ENCODE data around the gene AACS.
"Not testable (repeated sequence)": the region's sequence is repeated elsewhere in the genome, so short reads cannot be mapped to it uniquely, and the experiment has no call there.

Gene AACS

DNA sequence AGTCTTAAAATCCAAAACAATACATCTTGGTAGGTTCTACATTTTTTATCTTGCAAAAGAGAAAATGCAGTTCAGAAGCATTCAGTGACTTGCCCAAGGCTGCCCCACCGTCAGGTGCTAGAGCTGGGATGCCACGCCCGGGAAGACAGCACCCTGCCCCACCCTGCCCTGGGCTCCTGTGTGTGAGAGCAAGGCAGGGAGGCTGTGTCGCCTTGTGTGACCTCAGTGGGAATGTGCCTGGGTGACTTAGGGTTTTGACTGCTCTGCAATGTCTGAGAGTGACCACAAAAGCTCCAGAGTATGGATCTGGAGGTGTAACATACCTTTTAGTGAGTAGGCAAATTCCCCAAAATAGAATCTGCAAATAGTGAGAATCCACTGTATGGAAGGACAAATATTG is 60.0 kb downstream of the AACS start:
- no peak for DNase-seq (ENCODE audit: low spot score)

DNA sequence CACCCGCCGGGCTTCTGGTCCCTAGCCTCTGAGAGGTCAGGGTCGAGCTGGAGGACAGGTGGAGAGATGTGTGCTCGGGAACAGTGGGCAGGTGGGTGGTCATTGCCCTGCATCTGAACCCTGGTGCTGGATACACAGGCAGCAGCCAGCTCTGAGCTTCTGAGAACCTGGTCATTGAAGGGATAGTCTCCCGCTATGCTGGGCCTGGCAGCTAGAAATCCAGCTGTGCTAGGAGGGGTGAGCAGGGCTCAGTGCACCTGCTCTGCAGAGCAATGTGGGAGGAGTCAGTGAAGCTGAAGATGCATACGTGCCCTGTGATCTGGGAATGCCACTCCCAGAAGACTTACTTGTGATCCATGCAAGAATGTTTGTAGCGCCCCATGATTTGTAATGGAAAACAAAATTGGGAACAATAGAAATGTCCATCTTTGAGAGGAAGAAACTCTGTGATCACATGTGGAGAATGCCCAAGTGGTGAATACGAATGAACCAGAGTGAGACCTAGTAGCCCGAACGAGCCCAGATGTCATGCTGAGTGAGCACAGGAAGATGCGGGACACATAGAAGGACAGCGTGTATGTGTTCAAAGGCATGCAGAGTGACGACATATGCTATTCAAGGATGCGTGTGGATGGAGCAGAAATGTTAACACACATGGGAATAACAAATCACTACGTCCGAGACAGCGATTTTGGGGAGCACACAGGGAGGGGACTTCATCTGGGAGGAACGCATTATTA is 63.4 kb downstream of the AACS start:
- no peak for DNase-seq (ENCODE audit: low spot score)

DNA sequence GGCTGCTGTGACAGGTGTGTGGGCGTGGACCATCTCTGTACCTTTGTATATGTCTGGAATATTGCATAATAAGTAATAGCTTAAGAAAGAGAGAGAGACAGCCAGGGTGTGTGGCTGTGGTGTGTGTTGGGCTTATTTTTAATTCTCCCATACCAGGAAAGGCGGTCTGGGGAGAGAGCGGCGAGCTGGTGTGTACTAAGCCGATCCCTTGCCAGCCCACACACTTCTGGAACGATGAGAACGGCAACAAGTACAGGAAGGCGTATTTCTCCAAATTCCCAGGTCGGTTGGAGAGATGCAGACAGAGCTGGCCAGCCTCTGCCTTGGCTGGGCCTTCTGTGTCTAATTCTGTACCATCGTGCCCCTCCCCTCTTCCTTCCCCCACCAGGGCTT is 63.9 kb downstream of the AACS start:
- DNase-seq (ENCODE audit: low spot score): no peak

DNA sequence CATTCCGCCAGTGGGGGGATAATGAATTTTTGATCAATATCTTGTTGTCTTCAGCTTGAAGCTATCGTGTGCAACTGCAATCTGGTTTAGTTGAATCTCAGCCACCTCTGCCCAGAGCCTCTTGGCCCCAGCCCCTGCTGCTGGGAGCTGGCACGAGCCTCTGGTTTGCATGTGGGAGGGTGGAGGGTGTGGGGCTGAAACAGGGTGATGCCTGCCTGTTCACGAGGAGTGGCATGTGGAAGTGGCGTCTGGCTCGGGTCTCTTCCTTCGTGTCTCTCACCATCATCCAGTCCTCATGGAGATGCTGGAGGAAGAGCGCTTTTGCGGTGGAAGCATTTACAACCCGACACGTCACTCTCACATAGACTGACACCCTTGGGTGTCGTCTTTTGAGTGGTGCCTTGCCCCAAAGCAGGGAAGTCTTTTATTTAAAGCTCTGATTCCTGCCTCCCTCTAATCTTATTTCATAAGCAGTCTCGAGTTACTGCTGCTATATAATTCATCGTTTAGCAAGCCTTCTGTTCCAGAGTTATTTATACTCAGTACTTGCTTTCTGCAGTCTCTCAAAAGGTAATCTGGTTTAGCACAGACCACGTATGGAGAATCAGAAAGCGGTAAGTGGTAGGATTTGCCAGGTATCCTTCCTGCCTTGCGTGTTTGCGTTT is 64.5 kb downstream of the AACS start:
- no peak for DNase-seq (ENCODE audit: low spot score)

- no peak for DNase-seq (ENCODE audit: low spot score)
These were observed 66.7 kb downstream of the AACS start for GRCh38 chr12:125131958-125132357.

DNA sequence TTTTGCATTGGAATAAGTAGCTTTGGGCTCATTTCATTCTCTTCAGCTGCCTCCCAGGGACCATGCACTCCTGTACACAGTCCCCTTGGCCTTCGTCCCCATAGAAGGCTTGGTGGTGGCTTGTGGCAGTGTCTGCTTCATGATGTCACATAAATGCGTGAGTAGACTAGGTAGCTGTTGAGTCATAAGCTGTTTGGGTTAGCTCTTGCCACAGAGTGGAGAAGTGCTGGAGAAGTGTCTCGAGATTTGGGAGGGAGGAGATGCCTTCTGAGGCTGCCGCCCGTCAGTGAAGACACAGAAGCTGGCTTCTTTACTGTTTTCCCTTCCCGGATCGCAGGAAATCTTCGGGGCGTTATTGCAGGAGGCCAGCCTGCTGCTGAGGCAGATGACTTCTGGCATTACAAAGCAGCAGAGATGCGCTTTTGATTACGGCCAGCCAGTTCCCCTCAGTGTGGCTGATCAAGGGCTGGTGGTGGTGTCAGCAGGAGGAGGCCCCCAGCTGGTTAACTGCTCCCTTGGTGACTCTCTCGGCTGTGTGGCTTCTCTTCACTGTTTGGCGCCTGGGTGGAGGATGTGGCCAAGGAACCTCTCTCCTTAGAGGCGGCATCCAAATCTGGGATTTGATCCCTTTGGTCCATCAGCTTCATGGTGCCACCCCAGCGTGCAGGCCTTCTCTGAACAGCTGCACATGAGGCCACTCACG is 67.6 kb downstream of the AACS start:
- DNase-seq (ENCODE audit: low spot score): no peak

DNA sequence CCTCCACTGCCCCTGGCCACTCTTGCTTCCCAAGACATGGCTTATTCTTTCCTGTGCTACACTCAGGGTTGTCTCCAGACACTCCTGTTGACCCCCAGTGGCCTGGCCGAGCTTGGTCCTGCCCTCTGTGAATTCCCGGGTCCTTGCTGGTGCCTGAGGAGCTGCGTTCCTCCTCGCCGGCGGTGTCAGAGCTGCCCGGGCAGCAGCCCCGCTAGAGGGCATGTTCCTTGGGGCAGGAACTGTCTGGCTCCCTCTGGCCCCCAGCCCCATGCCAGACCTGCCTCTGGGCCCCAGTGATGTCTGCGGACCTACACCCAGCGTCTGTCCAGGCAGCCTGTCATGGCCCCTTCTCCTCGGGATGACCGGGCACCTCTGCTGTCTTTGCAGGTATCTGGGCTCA is 68.4 kb downstream of the AACS start:
- no peak for DNase-seq (ENCODE audit: low spot score)

GRCh38 chr12:125134576-125134975 is 69.3 kb downstream of the AACS start:
- no peak for DNase-seq (ENCODE audit: low spot score)

GRCh38 chr12:125135906-125136305 is 70.7 kb downstream of the AACS start:
- no peak for DNase-seq (ENCODE audit: low spot score)

- no peak for DNase-seq (ENCODE audit: low spot score)
These were observed 71.5 kb downstream of the AACS start for GRCh38 chr12:125136702-125137101.

- DNase-seq (ENCODE audit: low spot score): no peak
These were observed 72.6 kb downstream of the AACS start for GRCh38 chr12:125137766-125138344.

GRCh38 chr12:125140279-125141209 is 75.3 kb downstream of the AACS start:
- DNase-seq (ENCODE audit: low spot score): no peak

DNA sequence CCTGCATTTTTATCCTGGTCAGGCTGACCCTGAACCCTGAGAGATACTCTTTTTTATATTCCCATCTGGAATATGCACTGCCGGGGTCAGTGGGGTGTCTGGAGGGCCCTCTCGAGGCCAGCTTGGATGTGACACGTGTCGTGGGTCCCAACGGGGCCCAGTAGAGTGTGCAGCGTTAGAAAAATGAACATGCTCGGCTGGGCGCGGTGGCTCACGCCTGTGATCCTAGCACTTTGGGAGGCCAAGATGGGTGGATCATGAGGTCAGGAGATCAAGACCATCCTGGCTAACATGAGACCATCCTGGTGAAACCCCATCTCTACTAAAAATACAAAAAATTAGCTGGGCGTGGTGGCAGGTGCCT is 76.0 kb downstream of the AACS start:
- not testable (repeated sequence) for DNase-seq (ENCODE audit: low spot score)

- no peak for DNase-seq (ENCODE audit: low spot score)
These were observed 77.4 kb downstream of the AACS start for GRCh38 chr12:125142601-125143000.

DNA sequence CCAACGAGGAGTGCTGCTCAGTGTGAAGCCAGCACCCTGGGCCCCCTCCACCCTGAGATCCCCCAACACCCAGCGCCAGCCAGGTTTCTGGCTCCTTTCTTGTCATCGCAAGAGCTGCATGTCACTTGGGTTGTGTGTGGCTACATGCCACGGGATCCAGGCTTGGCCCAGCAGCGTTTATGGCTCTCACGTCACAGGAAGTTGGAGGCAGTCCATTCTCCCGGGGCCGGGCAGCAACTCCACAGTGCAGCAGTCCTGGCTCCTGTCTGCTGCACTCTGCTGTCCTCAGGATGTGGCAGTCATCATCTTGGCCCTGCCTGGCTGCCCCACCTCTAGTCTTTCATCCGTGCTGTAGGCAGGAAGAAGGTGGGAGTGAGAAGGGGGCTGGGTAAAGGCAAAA is 78.3 kb downstream of the AACS start:
- no peak for DNase-seq (ENCODE audit: low spot score)

GRCh38 chr12:125145196-125145595 is 80.0 kb downstream of the AACS start:
- DNase-seq (ENCODE audit: low spot score): no peak

GRCh38 chr12:125148316-125148715 is 83.1 kb downstream of the AACS start:
- DNase-seq (ENCODE audit: low spot score): no peak

- no peak for DNase-seq (ENCODE audit: low spot score)
These were observed 84.2 kb downstream of the AACS start for GRCh38 chr12:125149160-125150108.

DNA sequence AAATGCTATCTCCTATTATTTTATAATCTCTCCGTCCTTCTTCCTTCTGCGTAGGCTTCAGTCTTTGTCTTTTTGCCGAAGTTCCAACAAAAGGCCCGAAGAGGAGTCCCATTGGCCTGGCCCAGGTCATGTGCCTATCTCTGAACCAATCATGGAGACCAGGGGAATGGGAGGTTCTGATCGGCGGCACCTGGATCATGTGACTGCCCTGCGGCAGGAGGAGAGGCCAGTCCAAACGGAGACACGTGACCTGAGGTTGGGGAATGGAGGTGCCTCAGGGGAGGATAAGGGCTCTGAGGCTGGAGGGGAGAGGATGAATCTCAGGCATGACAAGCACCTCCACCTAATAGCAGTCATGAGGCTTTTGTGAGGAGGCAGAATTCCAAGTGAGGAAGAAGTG is 86.0 kb downstream of the AACS start:
- no peak for DNase-seq (ENCODE audit: low spot score)

- no peak for DNase-seq (ENCODE audit: low spot score)
These were observed 87.2 kb downstream of the AACS start for GRCh38 chr12:125152463-125152862.

DNA sequence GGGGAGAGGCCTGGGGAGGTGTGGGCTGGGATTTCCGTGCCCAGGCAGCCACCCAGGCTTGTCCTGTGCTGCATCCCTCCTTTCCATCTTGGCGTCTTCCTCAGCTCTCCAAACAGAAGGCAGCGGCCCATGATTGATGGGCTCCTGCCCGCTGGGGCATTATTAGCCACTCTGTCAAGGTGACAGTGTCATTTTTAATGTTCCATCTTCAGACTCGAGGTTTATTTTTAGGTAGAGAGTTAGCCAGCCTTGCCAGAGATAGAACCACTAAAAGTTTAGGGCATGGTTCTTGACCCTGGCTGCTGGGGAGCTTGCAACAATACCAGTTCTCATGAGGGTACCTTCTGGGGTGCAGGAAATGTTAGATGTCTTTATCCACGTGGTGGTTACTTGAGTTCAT is 90.1 kb downstream of the AACS start:
- DNase-seq (ENCODE audit: low spot score): no peak
